ENCODE measurements around the gene RAD18.

The RAD18 gene

DNA sequence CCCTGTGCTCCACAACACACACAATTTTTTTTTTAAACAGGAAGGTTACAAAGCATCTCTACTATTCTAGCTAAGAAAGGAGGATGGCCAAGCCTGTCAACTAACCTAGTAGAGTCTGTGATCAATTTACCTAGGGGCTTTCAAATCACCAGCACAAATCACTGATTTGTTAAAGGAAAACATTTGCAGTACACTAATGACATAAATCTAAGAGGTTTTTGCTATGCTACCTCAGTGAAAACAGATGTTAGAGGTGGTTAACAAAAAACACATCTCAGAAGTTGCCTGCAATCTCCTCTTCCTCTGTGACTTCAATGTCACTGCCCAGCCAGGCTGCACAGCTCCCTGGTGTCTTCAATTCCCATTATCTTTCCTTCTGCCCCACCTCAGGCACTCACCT is 72.0 kb downstream of the RAD18 start:
- DNase-seq, result no peak

- no peak for DNase-seq
Measured at GRCh38 chr3:8888301-8888915, 74.9 kb downstream of the RAD18 start.

DNA sequence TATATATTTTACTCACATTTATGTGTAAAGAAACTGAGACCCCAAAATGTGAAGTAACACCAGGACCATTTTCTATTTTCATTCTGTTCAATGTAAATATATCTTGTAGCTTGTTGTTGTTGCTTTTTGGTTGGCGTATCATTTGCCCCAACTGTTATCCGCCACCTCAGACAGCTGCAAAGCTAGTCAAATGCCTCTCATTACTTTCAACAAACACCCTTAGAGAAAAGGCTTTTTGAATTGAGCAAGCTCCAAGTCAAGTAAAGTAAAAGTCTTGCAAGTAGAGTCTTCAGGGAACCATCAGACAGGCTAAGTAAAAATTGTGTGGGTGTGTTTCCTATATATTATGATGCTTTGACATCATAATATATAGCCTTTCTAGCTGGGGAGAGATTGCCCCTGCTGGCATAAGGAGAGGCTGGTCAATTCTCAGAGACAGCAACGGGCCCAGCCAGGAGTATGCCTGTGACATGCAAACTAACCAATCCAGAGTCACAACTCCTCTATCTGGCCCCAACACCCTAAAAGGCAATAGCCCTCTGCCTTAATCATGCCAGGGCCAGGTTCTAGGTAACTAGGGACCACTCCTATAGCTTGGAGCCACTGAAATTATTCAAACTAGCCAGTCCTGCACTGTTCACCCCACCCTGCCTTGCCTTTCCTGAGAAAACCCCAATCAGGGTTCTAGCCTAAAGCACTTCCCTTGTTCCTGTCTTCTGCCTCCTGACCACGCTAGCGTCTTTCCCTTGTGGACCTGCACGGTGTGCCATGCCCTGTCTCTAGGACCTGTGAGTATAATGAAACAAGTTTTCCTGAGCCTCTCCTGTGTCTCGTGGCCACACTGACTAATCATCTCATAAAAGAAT is 75.6 kb downstream of the RAD18 start:
- DNase-seq, result no peak

- no peak for DNase-seq
Measured at GRCh38 chr3:8886546-8886945, 76.7 kb downstream of the RAD18 start.

GRCh38 chr3:8885536-8886316 is 77.5 kb downstream of the RAD18 start:
- DNase-seq, result no peak

GRCh38 chr3:8884630-8885290 is 78.5 kb downstream of the RAD18 start:
- DNase-seq, result no peak

DNA sequence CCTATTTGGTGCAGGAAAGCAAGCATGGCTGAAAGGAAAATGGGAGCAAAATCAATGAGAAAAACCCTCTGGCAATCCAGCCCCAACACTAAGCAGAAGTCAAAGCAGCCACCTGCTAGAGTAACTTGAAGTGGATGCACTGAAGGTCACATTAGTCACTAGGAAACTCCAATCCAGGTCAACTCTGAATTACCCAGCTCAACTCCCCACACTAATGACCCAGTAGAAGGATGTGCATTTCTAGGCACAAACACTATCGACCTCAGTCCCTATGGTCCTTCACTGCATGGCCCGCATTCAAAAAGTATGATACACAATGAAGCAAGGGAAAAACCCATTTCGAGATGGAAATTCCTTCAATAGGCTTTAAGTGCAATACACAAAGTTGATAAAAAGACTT is 80.6 kb downstream of the RAD18 start:
- no peak for DNase-seq

- DNase-seq, result no peak
Measured at GRCh38 chr3:8882171-8882593, 81.1 kb downstream of the RAD18 start.

GRCh38 chr3:8879347-8879944 is 83.8 kb downstream of the RAD18 start:
- DNase-seq, result no peak

DNA sequence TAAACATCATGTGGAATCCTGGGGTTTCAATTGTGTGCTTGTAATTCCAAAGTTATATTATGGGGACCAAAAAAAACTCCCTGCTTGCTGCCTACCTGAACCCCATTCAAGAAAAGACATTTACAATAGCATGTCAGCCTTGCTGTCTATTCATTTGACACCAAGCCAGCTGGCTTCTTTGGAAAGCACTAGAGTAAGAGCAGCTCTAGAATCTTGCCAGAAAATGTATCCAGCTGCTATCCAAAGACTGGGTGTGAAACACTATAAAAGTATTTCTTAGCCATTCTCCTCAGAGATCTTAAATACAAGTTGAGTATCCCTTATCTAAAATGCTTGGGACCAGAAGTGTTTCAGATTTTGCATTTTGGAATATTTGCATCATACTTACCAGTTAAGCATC is 87.4 kb downstream of the RAD18 start:
- DNase-seq, result no peak

- no peak for DNase-seq
Measured at GRCh38 chr3:8873740-8874139, 89.5 kb downstream of the RAD18 start.

- DNase-seq, result no peak
Measured at GRCh38 chr3:8872261-8872660, 91.0 kb downstream of the RAD18 start.

DNA sequence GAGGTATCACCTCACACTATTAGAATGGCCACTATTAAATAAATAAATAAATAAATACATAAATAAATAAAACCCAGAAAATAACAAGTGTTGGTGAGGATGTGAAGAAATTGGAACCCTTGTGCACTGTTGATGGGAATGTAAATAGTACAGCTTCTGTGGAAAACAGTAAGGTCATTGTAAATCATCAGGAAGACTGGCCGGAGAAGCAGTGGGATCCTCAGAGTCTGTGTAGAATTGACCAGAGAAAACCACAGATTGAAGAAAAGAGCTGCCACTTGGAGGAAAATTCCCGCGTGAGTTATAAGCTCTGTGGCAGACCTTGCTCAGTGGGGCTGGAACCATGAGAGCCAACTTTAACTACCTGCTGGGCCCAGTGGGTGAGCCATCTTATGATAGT is 92.0 kb downstream of the RAD18 start:
- no peak for DNase-seq

DNA sequence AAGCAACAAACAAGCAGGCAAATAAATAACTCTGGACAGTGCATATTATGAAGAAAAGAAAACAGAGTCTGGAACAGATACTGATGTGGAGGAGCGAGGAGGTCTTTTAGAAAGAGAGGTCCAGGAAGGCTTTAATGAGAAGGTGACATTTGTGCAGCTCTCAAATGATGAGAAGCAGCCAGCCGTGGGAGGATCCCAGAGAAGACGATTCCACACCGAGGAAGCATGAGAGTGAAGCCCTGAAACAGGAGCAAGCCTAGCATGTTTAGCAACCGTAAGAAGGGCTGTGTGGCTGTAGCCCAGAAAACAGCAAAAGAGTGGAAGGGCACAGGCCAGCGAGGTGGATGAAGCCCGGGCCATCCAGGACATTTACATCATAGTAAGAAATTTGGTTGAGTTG is 93.1 kb downstream of the RAD18 start:
- no peak for DNase-seq

DNA sequence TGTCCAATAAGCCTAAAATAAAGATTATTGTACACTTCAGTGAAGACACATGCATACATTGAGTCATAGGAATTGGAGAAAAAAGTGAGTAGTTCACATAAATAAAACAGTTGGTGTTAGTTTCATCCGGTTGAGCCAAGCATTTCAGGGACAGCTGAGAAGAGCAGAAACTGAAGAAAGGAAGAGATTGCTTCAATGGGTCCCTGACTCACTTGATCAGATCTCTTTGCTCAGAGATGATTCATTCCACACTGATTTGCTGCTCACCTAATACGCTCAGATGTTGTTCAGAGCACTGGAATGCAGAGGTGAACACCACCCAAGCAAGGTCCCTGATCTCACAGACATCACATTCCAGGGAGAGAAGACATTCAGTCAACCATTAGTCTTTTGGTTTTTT is 93.7 kb downstream of the RAD18 start:
- peak; percentile 45 for DNase-seq

GRCh38 chr3:8868996-8869395 is 94.3 kb downstream of the RAD18 start:
- DNase-seq, result no peak

DNA sequence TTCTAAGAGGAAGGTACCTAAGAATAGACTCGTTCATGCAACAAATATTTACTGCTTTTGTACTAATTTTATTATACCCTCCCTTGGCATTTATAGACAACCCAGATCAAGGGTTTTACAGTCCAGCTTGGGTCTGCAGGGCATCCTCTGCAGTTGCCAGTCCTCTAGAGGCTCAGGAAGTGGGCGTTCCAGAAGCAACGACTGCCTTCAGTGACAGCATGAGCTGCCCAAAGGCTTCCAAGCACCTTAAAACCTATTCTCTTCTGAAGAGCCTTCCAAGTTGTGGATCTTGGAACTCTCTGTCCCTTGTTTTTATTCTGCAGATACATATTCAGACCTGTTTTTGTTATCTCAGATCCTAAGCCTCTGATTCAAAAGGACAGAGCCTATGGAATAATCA is 95.6 kb downstream of the RAD18 start:
- no peak for DNase-seq

GRCh38 chr3:8865697-8866096 is 97.6 kb downstream of the RAD18 start:
- no peak for DNase-seq

DNA sequence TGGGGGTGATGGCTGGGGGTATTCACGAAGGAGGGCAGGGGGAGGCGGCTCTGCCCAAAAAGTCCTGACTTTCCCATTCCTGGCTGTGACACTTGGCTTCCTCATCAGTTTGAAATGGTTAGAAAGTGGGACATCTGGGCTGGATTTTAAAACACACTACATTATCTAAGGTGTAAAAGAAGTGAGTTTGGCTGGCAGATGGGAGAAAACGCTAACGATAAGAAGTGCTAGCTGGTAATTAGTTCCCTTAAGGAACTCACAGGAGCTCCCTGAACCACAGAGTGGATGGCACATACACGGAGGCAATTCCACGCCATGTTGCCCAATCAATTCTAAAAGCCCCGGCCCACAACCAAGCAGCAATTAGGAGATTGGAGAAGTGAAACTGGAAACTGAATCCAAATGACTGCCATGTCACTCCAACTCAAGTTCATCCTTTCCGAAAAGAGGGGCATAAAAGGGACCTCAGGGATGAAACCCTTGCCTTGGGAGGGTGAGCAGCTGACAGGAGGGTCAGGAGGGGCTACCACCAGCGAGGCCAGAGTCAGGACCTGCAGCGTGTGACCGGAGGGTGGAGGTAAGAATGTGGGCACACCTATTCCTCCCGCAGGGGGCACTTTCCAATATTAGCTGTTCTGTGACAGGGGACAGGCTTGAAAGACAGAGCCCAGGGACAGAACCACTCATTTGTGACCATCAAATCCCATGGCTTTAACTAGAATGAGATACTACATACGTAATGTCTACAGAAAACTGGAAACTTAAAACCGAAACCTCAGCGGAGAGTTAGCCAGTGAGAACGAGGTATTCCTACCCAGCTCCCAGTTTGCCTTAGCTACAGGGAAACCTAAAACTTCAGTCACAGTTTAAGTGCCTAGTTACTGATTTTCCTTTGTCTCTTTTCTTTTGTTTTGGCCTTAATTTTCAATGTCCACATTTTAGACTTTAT is 98.6 kb downstream of the RAD18 start:
- DNase-seq, result no peak

DNA sequence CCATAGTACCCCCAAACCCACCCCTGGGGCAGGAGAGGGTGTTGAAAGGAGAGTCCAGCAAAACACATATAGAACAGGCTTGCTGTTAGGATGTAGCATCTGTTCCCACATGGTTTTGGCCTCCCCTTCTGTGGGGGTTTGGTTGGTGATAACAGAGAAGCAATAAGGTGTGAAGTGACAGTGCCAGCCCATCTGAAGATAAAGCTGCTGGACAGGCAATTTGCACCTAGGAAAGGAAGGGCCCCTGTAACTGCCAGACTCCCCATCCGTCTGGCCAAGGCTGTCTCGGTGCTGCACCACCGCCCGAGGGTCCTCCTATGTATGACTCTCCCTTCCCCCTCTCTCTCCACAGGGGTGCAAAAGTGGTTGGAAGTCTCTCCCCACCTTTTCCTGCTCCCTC is 99.4 kb downstream of the RAD18 start:
- DNase-seq, result no peak

DNA sequence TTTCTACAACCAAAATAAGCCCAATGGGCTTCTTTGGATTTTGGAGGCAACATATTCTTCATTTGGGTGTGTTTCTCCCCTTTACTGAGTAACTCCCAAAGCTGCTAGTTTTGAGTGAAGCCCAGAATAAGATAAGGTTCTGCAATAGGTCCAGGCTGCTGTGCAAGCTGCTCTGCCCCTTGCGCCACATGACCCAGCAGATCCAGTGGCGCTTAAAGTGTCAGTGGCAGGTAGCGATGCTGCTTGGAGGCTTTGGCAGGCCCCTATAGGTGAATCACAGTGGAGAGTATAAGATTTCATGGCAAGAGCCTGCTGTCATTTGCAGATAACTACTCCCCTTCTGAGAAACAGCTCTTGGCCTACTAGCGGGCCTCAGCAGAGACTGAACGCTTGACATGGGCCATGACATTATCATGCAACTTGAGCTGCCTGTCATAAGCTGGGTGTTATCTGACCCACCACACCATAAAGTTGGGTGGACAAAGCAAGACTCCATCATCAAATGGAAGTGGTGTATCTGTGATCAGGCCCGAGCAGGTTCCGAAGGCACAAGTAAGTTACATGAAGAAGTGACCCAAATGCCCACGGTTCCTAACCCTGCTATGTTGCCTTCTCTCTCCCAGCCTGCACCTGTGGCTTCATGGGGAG is 105.4 kb downstream of the RAD18 start:
- no peak for DNase-seq

Measured in 8988T (cell line).